ENCODE measurements around the gene LEMD3. TPM values are rescaled to one million over a fixed set of nuclear protein-coding genes. Genes with fewer than 3 reads are reported as not detected.

Gene LEMD3
- total RNA-seq, 1 donor from 2014 or later = 20.9 TPM

DNA sequence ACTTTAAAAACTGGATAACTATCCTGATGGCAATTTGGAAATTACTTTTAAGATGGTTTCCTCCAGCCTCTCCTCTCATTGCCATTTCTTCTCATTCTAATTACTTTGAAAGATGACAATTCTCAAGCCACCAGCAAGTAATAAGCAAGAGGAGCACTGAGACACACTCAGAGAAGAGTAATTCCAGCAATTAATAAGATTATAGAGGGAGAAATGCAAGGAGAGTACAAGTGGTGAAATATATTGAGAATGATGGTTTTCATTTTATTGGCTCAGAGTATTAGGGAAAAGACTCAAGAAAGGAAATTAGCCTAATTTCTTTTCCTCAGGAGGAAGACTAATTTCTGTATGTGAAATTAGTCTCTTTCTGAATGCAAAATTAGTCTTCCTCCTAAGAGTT, 88.6 kb downstream of the LEMD3 start:
- H3K4me3 ChIP-seq (ENCODE audit: insufficient read depth, low read depth, low read length) = no peak overlapping the region
- no peak for FAIRE-seq
- H3K36me3 Mint-ChIP-seq (ENCODE audit: low read depth, unreplicated experiment) = no peaks in the 10 kb centered on the region

DNA sequence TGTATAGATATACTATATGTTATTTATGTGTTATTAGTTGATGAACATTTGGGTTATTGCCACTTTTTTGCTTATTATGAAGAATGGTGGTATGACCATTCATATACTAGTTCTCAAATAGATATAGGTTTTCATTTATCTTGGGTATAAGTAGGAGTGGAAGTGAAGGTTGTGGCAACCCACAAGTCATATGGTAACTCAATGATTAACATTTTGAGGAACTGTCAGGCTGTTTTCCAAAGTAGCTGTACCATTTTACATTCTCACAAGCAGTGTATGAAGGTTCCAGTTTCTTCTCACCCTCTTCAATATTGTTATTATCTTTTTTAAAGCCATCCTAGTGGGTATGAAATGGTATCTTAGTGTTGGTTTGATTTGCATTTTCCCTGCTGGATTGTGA, 90.1 kb downstream of the LEMD3 start:
- Histone ChIP-seq H3K4me2 (ENCODE audit: low read length) (no peak overlapping the region), H3K9me3 (ENCODE audit: insufficient read depth, low read depth, low read length) (no peaks in the 10 kb centered on the region), H3K4me1 (ENCODE audit: insufficient read depth, low read length) (no peaks in the 10 kb centered on the region), H3K27ac (ENCODE audit: low read depth, low read length) (no peak overlapping the region), H3K79me2 (ENCODE audit: insufficient read depth, low read length) (no peaks in the 10 kb centered on the region), H3K4me3 (ENCODE audit: insufficient read depth, low read depth, low read length) (no peak overlapping the region), H4K20me1 (ENCODE audit: insufficient read depth, low read length) (no peaks in the 10 kb centered on the region), H3K27me3 (ENCODE audit: insufficient read depth, low read length) (no peaks in the 10 kb centered on the region), H2AFZ (ENCODE audit: low read depth, low read length) (no peak overlapping the region), H3K9ac (ENCODE audit: low read length) (no peak overlapping the region), H3K36me3 (ENCODE audit: insufficient read depth, low read length) (no peaks in the 10 kb centered on the region)
- Mint-ChIP-seq H3K27me3 (ENCODE audit: low read depth, unreplicated experiment) (no peaks in the 10 kb centered on the region), H3K4me1 (ENCODE audit: low read depth, unreplicated experiment) (no peaks in the 10 kb centered on the region), H3K36me3 (ENCODE audit: low read depth, unreplicated experiment) (no peaks in the 10 kb centered on the region), H3K27ac (ENCODE audit: unreplicated experiment) (no peak overlapping the region), H3K4me3 (ENCODE audit: unreplicated experiment) (no peak overlapping the region), H3K9me3 (ENCODE audit: unreplicated experiment) (no peaks in the 10 kb centered on the region)
- TF ChIP-seq, protein P1, sequence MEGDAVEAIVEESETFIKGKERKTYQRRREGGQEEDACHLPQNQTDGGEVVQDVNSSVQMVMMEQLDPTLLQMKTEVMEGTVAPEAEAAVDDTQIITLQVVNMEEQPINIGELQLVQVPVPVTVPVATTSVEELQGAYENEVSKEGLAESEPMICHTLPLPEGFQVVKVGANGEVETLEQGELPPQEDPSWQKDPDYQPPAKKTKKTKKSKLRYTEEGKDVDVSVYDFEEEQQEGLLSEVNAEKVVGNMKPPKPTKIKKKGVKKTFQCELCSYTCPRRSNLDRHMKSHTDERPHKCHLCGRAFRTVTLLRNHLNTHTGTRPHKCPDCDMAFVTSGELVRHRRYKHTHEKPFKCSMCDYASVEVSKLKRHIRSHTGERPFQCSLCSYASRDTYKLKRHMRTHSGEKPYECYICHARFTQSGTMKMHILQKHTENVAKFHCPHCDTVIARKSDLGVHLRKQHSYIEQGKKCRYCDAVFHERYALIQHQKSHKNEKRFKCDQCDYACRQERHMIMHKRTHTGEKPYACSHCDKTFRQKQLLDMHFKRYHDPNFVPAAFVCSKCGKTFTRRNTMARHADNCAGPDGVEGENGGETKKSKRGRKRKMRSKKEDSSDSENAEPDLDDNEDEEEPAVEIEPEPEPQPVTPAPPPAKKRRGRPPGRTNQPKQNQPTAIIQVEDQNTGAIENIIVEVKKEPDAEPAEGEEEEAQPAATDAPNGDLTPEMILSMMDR (IDR thresholded peaks at IDR 0.05; ENCODE audit: insufficient read depth, low read depth, low read length) = no peak
- no peak for TF ChIP-seq EZH2 (IDR thresholded peaks at IDR 0.05; ENCODE audit: insufficient read depth, low read length)
- DNase-seq (ENCODE audit: low read depth) (no peak), FAIRE-seq (no peak)

More for the DNA sequence above, 88.6 kb downstream of the LEMD3 start:
- Histone ChIP-seq H3K36me3 (ENCODE audit: insufficient read depth, low read length) (no peaks in the 10 kb centered on the region), H3K4me1 (ENCODE audit: insufficient read depth, low read length) (no peaks in the 10 kb centered on the region), H3K27me3 (ENCODE audit: insufficient read depth, low read length) (no peaks in the 10 kb centered on the region), H3K4me2 (ENCODE audit: low read length) (no peak overlapping the region), H3K9ac (ENCODE audit: low read length) (no peak overlapping the region), H3K9me3 (ENCODE audit: insufficient read depth, low read depth, low read length) (no peaks in the 10 kb centered on the region), H2AFZ (ENCODE audit: low read depth, low read length) (no peak overlapping the region), H3K79me2 (ENCODE audit: insufficient read depth, low read length) (no peaks in the 10 kb centered on the region), H3K27ac (ENCODE audit: low read depth, low read length) (no peak overlapping the region), H4K20me1 (ENCODE audit: insufficient read depth, low read length) (no peaks in the 10 kb centered on the region)
- Mint-ChIP-seq H3K4me3 (ENCODE audit: unreplicated experiment) (no peak overlapping the region), H3K27ac (ENCODE audit: unreplicated experiment) (no peak overlapping the region), H3K9me3 (ENCODE audit: unreplicated experiment) (no peaks in the 10 kb centered on the region), H3K4me1 (ENCODE audit: low read depth, unreplicated experiment) (no peaks in the 10 kb centered on the region), H3K27me3 (ENCODE audit: low read depth, unreplicated experiment) (no peaks in the 10 kb centered on the region)
- DNase-seq (ENCODE audit: low read depth) = no peak
- no peak for TF ChIP-seq EZH2 (IDR thresholded peaks at IDR 0.05; ENCODE audit: insufficient read depth, low read length)
- TF ChIP-seq, protein P1 (IDR thresholded peaks at IDR 0.05; ENCODE audit: insufficient read depth, low read depth, low read length) = no peak

DNA sequence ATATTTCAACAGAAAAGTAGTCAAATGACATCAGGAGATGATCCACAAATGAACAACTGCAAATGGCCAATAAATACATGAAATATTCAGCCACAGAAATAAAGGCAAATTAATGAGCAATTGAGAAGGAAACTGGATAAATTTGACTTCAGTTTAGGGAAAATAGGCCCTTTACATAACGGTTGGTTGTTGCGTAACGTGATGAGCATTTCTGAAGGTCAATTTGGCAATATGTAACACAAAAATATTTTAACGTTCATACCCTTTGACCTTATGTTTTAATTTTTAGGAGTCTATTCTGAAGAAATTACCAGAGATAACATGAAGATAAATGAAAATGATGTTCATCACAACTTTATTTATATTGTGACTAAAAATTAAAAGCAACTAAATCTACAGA, 94.4 kb downstream of the LEMD3 start:
- Mint-ChIP-seq H3K36me3 (ENCODE audit: low read depth, unreplicated experiment) (no peaks in the 10 kb centered on the region), H3K27me3 (ENCODE audit: low read depth, unreplicated experiment) (no peaks in the 10 kb centered on the region), H3K27ac (ENCODE audit: unreplicated experiment) (no peak overlapping the region), H3K4me3 (ENCODE audit: unreplicated experiment) (no peak overlapping the region), H3K4me1 (ENCODE audit: low read depth, unreplicated experiment) (no peaks in the 10 kb centered on the region), H3K9me3 (ENCODE audit: unreplicated experiment) (no peaks in the 10 kb centered on the region)
- no peaks in the 10 kb centered on the region for H3K27me3 ChIP-seq (ENCODE audit: insufficient read depth, low read length)
- no peak overlapping the region for H3K4me2 ChIP-seq (ENCODE audit: low read length)
- TF ChIP-seq EZH2 (IDR thresholded peaks at IDR 0.05; ENCODE audit: insufficient read depth, low read length) = no peak
- TF ChIP-seq, protein P1 (IDR thresholded peaks at IDR 0.05; ENCODE audit: insufficient read depth, low read depth, low read length) = no peak
- no peaks in the 10 kb centered on the region for H3K79me2 ChIP-seq (ENCODE audit: insufficient read depth, low read length)
- no peaks in the 10 kb centered on the region for H3K9me3 ChIP-seq (ENCODE audit: insufficient read depth, low read depth, low read length)
- FAIRE-seq (no peak), DNase-seq (ENCODE audit: low read depth) (no peak)
- no peak overlapping the region for H3K9ac ChIP-seq (ENCODE audit: low read length)
- H4K20me1 ChIP-seq (ENCODE audit: insufficient read depth, low read length) = no peaks in the 10 kb centered on the region
- H2AFZ ChIP-seq (ENCODE audit: low read depth, low read length) = no peak overlapping the region
- H3K36me3 ChIP-seq (ENCODE audit: insufficient read depth, low read length) = no peaks in the 10 kb centered on the region
- H3K4me3 ChIP-seq (ENCODE audit: insufficient read depth, low read depth, low read length) = no peak overlapping the region
- no peak overlapping the region for H3K27ac ChIP-seq (ENCODE audit: low read depth, low read length)
- H3K4me1 ChIP-seq (ENCODE audit: insufficient read depth, low read length) = no peaks in the 10 kb centered on the region
